ENCODE data around the gene LRRN2.

DNA sequence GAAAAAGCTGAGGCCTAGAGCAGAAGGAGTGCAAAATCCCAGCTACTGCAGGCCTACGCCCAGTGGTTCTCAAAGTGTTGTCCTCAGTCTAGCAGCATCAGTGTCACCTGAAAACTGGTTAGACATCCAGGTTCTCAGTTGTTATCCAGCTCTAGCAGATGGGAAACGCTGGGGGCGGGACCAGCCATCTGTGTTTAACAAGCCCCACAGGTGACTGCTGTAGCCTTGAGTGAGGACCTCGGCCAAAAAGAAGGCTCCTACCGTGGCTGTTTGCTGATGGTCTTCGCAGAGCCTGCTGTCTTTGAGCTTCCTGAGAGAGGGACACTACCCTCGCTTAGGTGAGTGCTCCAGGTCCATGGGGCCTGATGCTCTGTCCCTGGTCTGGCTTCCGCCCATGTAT is 69.7 kb downstream of the LRRN2 start:
- TF ChIP-seq, protein P1, sequence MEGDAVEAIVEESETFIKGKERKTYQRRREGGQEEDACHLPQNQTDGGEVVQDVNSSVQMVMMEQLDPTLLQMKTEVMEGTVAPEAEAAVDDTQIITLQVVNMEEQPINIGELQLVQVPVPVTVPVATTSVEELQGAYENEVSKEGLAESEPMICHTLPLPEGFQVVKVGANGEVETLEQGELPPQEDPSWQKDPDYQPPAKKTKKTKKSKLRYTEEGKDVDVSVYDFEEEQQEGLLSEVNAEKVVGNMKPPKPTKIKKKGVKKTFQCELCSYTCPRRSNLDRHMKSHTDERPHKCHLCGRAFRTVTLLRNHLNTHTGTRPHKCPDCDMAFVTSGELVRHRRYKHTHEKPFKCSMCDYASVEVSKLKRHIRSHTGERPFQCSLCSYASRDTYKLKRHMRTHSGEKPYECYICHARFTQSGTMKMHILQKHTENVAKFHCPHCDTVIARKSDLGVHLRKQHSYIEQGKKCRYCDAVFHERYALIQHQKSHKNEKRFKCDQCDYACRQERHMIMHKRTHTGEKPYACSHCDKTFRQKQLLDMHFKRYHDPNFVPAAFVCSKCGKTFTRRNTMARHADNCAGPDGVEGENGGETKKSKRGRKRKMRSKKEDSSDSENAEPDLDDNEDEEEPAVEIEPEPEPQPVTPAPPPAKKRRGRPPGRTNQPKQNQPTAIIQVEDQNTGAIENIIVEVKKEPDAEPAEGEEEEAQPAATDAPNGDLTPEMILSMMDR (IDR thresholded peaks at IDR 0.05): no peak
- TF ChIP-seq, protein P2, sequence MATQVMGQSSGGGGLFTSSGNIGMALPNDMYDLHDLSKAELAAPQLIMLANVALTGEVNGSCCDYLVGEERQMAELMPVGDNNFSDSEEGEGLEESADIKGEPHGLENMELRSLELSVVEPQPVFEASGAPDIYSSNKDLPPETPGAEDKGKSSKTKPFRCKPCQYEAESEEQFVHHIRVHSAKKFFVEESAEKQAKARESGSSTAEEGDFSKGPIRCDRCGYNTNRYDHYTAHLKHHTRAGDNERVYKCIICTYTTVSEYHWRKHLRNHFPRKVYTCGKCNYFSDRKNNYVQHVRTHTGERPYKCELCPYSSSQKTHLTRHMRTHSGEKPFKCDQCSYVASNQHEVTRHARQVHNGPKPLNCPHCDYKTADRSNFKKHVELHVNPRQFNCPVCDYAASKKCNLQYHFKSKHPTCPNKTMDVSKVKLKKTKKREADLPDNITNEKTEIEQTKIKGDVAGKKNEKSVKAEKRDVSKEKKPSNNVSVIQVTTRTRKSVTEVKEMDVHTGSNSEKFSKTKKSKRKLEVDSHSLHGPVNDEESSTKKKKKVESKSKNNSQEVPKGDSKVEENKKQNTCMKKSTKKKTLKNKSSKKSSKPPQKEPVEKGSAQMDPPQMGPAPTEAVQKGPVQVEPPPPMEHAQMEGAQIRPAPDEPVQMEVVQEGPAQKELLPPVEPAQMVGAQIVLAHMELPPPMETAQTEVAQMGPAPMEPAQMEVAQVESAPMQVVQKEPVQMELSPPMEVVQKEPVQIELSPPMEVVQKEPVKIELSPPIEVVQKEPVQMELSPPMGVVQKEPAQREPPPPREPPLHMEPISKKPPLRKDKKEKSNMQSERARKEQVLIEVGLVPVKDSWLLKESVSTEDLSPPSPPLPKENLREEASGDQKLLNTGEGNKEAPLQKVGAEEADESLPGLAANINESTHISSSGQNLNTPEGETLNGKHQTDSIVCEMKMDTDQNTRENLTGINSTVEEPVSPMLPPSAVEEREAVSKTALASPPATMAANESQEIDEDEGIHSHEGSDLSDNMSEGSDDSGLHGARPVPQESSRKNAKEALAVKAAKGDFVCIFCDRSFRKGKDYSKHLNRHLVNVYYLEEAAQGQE (IDR thresholded peaks at IDR 0.05; ENCODE audit: insufficient read depth in 1 of 2, low read depth in 2 of 2, low read length in 1 of 2): no peak
- no peak for TF ChIP-seq POLR2AphosphoS5 (IDR thresholded peaks at IDR 0.05; ENCODE audit: low read depth, low read length)
- TF ChIP-seq TCF7L2 (IDR thresholded peaks at IDR 0.05; ENCODE audit: low read depth, low read length): no peak
